Measurements from ENCODE around the gene RIPPLY3. TPM values are rescaled to one million over a fixed set of nuclear protein-coding genes. Genes with fewer than 3 reads are reported as not detected.
"Not testable (repeated sequence)": the region's sequence is repeated elsewhere in the genome, so short reads cannot be mapped to it uniquely, and the experiment has no call there.

Gene RIPPLY3
- total RNA-seq, 1 donor from 2014 or later = 3.7 TPM

DNA sequence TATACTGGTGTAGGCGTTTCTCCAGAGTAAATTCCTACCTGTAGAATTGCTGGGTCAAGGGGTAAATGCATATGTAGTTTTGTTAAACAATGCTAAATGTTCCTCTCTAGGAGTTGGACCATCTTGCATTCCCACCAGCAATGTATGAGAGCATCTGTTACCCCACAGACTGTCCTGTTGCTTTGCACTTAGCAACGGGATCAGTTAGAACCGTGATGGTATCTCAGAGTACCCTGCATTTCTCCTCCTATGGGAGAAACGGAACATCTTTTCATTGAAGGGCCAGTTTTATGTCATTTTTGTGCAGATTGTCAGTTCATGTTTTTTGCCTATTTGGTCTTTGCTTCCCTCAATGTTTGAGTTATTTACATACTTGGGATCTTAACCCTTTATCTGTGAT lies 18.0 kb upstream of the RIPPLY3 start:
- TF ChIP-seq, protein P1, sequence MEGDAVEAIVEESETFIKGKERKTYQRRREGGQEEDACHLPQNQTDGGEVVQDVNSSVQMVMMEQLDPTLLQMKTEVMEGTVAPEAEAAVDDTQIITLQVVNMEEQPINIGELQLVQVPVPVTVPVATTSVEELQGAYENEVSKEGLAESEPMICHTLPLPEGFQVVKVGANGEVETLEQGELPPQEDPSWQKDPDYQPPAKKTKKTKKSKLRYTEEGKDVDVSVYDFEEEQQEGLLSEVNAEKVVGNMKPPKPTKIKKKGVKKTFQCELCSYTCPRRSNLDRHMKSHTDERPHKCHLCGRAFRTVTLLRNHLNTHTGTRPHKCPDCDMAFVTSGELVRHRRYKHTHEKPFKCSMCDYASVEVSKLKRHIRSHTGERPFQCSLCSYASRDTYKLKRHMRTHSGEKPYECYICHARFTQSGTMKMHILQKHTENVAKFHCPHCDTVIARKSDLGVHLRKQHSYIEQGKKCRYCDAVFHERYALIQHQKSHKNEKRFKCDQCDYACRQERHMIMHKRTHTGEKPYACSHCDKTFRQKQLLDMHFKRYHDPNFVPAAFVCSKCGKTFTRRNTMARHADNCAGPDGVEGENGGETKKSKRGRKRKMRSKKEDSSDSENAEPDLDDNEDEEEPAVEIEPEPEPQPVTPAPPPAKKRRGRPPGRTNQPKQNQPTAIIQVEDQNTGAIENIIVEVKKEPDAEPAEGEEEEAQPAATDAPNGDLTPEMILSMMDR (conservative IDR thresholded peaks at IDR 0.05) = no peak
- H3K27ac Mint-ChIP-seq = peak overlapping the region; percentile 28
- DNase-seq (ENCODE audit: extremely low spot score, unreplicated experiment) = no peak
- no peaks in the 10 kb centered on the region for H3K27me3 Mint-ChIP-seq
- peak overlapping the region; percentile 74 for H3K4me3 Mint-ChIP-seq
- peaks cover 7% of the 10 kb centered on the region for H3K4me1 Mint-ChIP-seq (ENCODE audit: unreplicated experiment)
- H3K9me3 Mint-ChIP-seq = no peaks in the 10 kb centered on the region
- H3K36me3 Mint-ChIP-seq = no peaks in the 10 kb centered on the region

- not testable (repeated sequence) for H3K4me1 Mint-ChIP-seq (ENCODE audit: unreplicated experiment); H3K9me3 Mint-ChIP-seq; H3K27me3 Mint-ChIP-seq; H3K36me3 Mint-ChIP-seq; DNase-seq (ENCODE audit: extremely low spot score, unreplicated experiment)
- H3K27ac Mint-ChIP-seq = peak overlapping the region; percentile 66
- peak overlapping the region; percentile 87 for H3K4me3 Mint-ChIP-seq
Observed at GRCh38 chr21:36989199-36989698, 17.3 kb upstream of the RIPPLY3 start.

- peak; percentile 93 for DNase-seq (ENCODE audit: extremely low spot score, unreplicated experiment)
- Mint-ChIP-seq H3K36me3 (no peaks in the 10 kb centered on the region), H3K4me3 (peak overlapping the region; percentile 91), H3K9me3 (no peaks in the 10 kb centered on the region), H3K4me1 (ENCODE audit: unreplicated experiment) (peaks cover 7% of the 10 kb centered on the region), H3K27me3 (no peaks in the 10 kb centered on the region), H3K27ac (peak overlapping the region; percentile 92)
- TF ChIP-seq, protein P1 (conservative IDR thresholded peaks at IDR 0.05) = peak; percentile 94
Observed at GRCh38 chr21:36989699-36990507, 16.6 kb upstream of the RIPPLY3 start.

DNA sequence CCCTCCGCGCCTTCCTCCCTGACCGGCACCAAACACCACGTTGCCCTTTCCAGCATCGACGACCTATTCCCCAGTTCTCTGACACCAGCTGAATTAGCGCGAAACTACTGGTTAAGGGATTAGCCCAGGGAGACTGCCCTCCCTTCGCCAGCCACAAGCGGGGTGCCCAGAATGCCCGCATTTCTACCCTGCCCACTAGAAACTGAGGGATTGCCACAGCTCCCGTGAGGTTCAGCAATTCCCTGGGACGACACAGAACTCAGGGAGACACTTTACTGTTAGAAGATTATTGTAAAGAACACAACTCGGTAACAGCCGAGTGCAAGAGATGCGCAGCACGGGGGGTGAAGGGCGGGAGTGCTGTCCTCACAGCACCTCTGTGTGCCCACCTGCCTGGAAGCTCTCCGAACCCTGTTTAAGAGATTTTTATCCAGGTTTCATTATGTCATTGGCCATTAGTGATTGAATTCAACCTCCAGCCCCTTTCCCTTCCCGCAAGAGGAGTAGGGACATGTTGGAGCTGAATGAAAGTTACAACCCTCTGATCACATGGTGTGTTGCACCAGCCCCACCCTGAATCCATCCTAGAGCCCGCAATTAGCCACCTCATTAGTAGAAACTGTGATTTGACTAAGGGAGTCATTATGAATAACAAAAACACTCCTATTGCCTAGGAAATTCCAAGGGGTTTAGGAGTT lies 15.8 kb upstream of the RIPPLY3 start:
- Mint-ChIP-seq H3K9me3 (no peaks in the 10 kb centered on the region), H3K27me3 (no peaks in the 10 kb centered on the region), H3K27ac (peak overlapping the region; percentile 92), H3K4me1 (ENCODE audit: unreplicated experiment) (peaks cover 7% of the 10 kb centered on the region), H3K4me3 (peak overlapping the region; percentile 91), H3K36me3 (no peaks in the 10 kb centered on the region)
- no peak for DNase-seq (ENCODE audit: extremely low spot score, unreplicated experiment)
- TF ChIP-seq, protein P1 (conservative IDR thresholded peaks at IDR 0.05) = no peak

- TF ChIP-seq, protein P1 (conservative IDR thresholded peaks at IDR 0.05) = no peak
- Mint-ChIP-seq H3K9me3 (no peaks in the 10 kb centered on the region), H3K4me3 (no peak overlapping the region), H3K4me1 (ENCODE audit: unreplicated experiment) (peaks cover 7% of the 10 kb centered on the region), H3K27ac (no peak overlapping the region), H3K36me3 (no peaks in the 10 kb centered on the region), H3K27me3 (no peaks in the 10 kb centered on the region)
- no peak for DNase-seq (ENCODE audit: extremely low spot score, unreplicated experiment)
Observed at GRCh38 chr21:36992671-36993070, 13.8 kb upstream of the RIPPLY3 start.

Measured in type B pancreatic cell (in vitro differentiated cells).